Stimulated activated naive CD8-positive, alpha-beta T cell treated with anti-CD3 and anti-CD28 coated beads, Interleukin-15, amount 100 ng/mL, for 72 hours (primary cell): Measurements from ENCODE around the gene HDGF.

Source experiments
- ATAC-seq: fragments of 150-1000 bp; cut with Tn5 transposase; 2 replicates; pipeline ENCODE4 v1.10.0; 2021; ENCODE audit warnings: mild to moderate bottlenecking, moderate library complexity
- DNase-seq, 2 donors: peaks; one replicate each; pipeline ENCODE4 v3.0.0; 2021 to 2022
- H3K27ac Mint-ChIP-seq, 2 donors: one replicate each; pipeline ENCODE4 v1.8.0; 2022; ENCODE audit warnings: mild to moderate bottlenecking in 2 of 2, mixed read lengths in 2 of 2, moderate library complexity in 2 of 2
- H3K27me3 Mint-ChIP-seq: one replicate; pipeline ENCODE4 v1.8.0; 2022; ENCODE audit warnings: mixed read lengths
- H3K4me1 Mint-ChIP-seq: one replicate; pipeline ENCODE4 v1.8.0; 2022; ENCODE audit warnings: mild to moderate bottlenecking, mixed read lengths
- H3K4me3 Mint-ChIP-seq, 2 donors: one replicate each; pipeline ENCODE4 v1.8.0; 2022; ENCODE audit warnings: mild to moderate bottlenecking in 2 of 2, mixed read lengths in 2 of 2, moderate library complexity in 1 of 2
- H3K9me3 Mint-ChIP-seq, 2 donors: one replicate each; pipeline ENCODE4 v1.8.0; 2022; ENCODE audit warnings: mixed read lengths in 2 of 2

The HDGF gene

GRCh38 chr1:156725683-156726280 is 25.7 kb downstream of the HDGF start:
- Mint-ChIP-seq H3K4me3 (no peak overlapping the region), H3K27ac (no peak overlapping the region), H3K9me3 (no peaks in the 10 kb centered on the region), H3K4me1 (peaks cover 40% of the 10 kb centered on the region), H3K27me3 (no peaks in the 10 kb centered on the region)
- DNase-seq = peak; percentile 77 to 78
- peak; percentile 24 for ATAC-seq

GRCh38 chr1:156721535-156721934 is 29.9 kb downstream of the HDGF start:
- H3K9me3 Mint-ChIP-seq = no peaks in the 10 kb centered on the region
- H3K4me3 Mint-ChIP-seq = no peak overlapping the region
- ATAC-seq (peak; percentile 85), DNase-seq (peak in 1 of 2 donors; percentile 35)
- peak overlapping the region; percentile 89 to 93 for H3K27ac Mint-ChIP-seq
- H3K4me1 Mint-ChIP-seq = peaks cover 24% of the 10 kb centered on the region
- H3K27me3 Mint-ChIP-seq = no peaks in the 10 kb centered on the region

GRCh38 chr1:156721131-156721530 is 30.3 kb downstream of the HDGF start:
- H3K27ac Mint-ChIP-seq = peak overlapping the region; percentile 89 to 93
- H3K4me1 Mint-ChIP-seq = peaks cover 24% of the 10 kb centered on the region
- DNase-seq (no peak), ATAC-seq (peak; percentile 46)
- H3K4me3 Mint-ChIP-seq = no peak overlapping the region
- no peaks in the 10 kb centered on the region for H3K9me3 Mint-ChIP-seq
- H3K27me3 Mint-ChIP-seq = no peaks in the 10 kb centered on the region

- peak overlapping the region; percentile 4 to 29 for H3K27ac Mint-ChIP-seq
- DNase-seq = no peak
- no peaks in the 10 kb centered on the region for H3K9me3 Mint-ChIP-seq
- no peak for ATAC-seq
- H3K27me3 Mint-ChIP-seq = no peaks in the 10 kb centered on the region
- H3K4me1 Mint-ChIP-seq = peaks cover 6% of the 10 kb centered on the region
- no peak overlapping the region for H3K4me3 Mint-ChIP-seq
These were observed 34.1 kb downstream of the HDGF start for GRCh38 chr1:156717351-156717750.

GRCh38 chr1:156714830-156715229 is 36.6 kb downstream of the HDGF start:
- Mint-ChIP-seq H3K4me1 (no peaks in the 10 kb centered on the region), H3K27me3 (no peaks in the 10 kb centered on the region), H3K27ac (no peak overlapping the region), H3K4me3 (no peak overlapping the region), H3K9me3 (no peaks in the 10 kb centered on the region)
- ATAC-seq (no peak), DNase-seq (no peak)

- ATAC-seq (no peak), DNase-seq (no peak)
- Mint-ChIP-seq H3K9me3 (no peaks in the 10 kb centered on the region), H3K27ac (no peak overlapping the region), H3K4me1 (no peaks in the 10 kb centered on the region), H3K27me3 (no peaks in the 10 kb centered on the region), H3K4me3 (no peak overlapping the region)
These were observed 38.8 kb downstream of the HDGF start for GRCh38 chr1:156712626-156713025.

- ATAC-seq (no peak), DNase-seq (no peak)
- Mint-ChIP-seq H3K9me3 (no peaks in the 10 kb centered on the region), H3K27ac (no peak overlapping the region), H3K4me3 (no peak overlapping the region), H3K4me1 (peaks cover 12% of the 10 kb centered on the region), H3K27me3 (peaks cover 13% of the 10 kb centered on the region)
These were observed 40.3 kb downstream of the HDGF start for GRCh38 chr1:156711011-156711817.

- ATAC-seq (no peak), DNase-seq (no peak)
- Mint-ChIP-seq H3K9me3 (no peaks in the 10 kb centered on the region), H3K4me3 (no peak overlapping the region), H3K4me1 (peaks cover 25% of the 10 kb centered on the region), H3K27ac (no peak overlapping the region), H3K27me3 (peaks cover 26% of the 10 kb centered on the region)
These were observed 41.6 kb downstream of the HDGF start for GRCh38 chr1:156709757-156710489.

GRCh38 chr1:156709031-156709430 is 42.4 kb downstream of the HDGF start:
- no peak for ATAC-seq
- Mint-ChIP-seq H3K27me3 (peaks cover 35% of the 10 kb centered on the region), H3K27ac (peak overlapping the region in 1 of 2 donors; percentile 64), H3K4me3 (no peak overlapping the region), H3K4me1 (peaks cover 34% of the 10 kb centered on the region), H3K9me3 (no peaks in the 10 kb centered on the region)
- no peak for DNase-seq

GRCh38 chr1:156708218-156708661 is 43.2 kb downstream of the HDGF start:
- H3K4me3 Mint-ChIP-seq = no peak overlapping the region
- peaks cover 37% of the 10 kb centered on the region for H3K4me1 Mint-ChIP-seq
- no peak for ATAC-seq
- H3K9me3 Mint-ChIP-seq = no peaks in the 10 kb centered on the region
- peaks cover 43% of the 10 kb centered on the region for H3K27me3 Mint-ChIP-seq
- no peak overlapping the region for H3K27ac Mint-ChIP-seq
- DNase-seq = no peak

GRCh38 chr1:156707417-156708217 is 43.9 kb downstream of the HDGF start:
- DNase-seq (no peak), ATAC-seq (peak; percentile 39)
- Mint-ChIP-seq H3K27ac (no peak overlapping the region), H3K4me1 (peaks cover 37% of the 10 kb centered on the region), H3K27me3 (peaks cover 49% of the 10 kb centered on the region), H3K9me3 (no peaks in the 10 kb centered on the region), H3K4me3 (peak overlapping the region in 1 of 2 donors; percentile 14)

GRCh38 chr1:156706657-156707416 is 44.6 kb downstream of the HDGF start:
- DNase-seq = no peak
- peak; percentile 5 for ATAC-seq
- H3K4me3 Mint-ChIP-seq = peak overlapping the region; percentile 90 to 96
- H3K27ac Mint-ChIP-seq = peak overlapping the region in 1 of 2 donors; percentile 27
- H3K4me1 Mint-ChIP-seq = peaks cover 37% of the 10 kb centered on the region
- peaks cover 50% of the 10 kb centered on the region for H3K27me3 Mint-ChIP-seq
- no peaks in the 10 kb centered on the region for H3K9me3 Mint-ChIP-seq

GRCh38 chr1:156705918-156706656 is 45.4 kb downstream of the HDGF start:
- H3K4me1 Mint-ChIP-seq = peaks cover 43% of the 10 kb centered on the region
- peak overlapping the region; percentile 94 for H3K27ac Mint-ChIP-seq
- peak overlapping the region; percentile 90 to 96 for H3K4me3 Mint-ChIP-seq
- H3K9me3 Mint-ChIP-seq = no peaks in the 10 kb centered on the region
- ATAC-seq = peak; percentile 83
- peaks cover 57% of the 10 kb centered on the region for H3K27me3 Mint-ChIP-seq
- DNase-seq = peak; percentile 72 to 76

- Mint-ChIP-seq H3K4me3 (peak within 1 kb of the TSS; percentile 90 to 96), H3K4me1 (peaks cover 48% of the 10 kb centered on the region), H3K27ac (peak within 1 kb of the TSS; percentile 94), H3K9me3 (no peaks in the 10 kb centered on the region), H3K27me3 (peaks cover 62% of the 10 kb centered on the region)
- DNase-seq (no peak), ATAC-seq (peak; percentile 54)
These were observed 46.1 kb downstream of the HDGF start, which contains the start of gene CRABP2 for GRCh38 chr1:156705321-156705917. CRABP2 (minus strand) TSS chr1:156705583; CDS start chr1:156705446, 137 bp downstream.
